Measurements from ENCODE around the gene DNAH6. TPM values are rescaled to one million over a fixed set of nuclear protein-coding genes. Genes with fewer than 3 reads are reported as not detected.

The DNAH6 gene
- total and polyA plus RNA-seq, 2 of the 8 experiments (the other 6 are each of a cell fraction or from before 2014, with no cell fraction given) = 0.06 to 0.43 TPM

GRCh38 chr2:84729224-84729623 lies 212.9 kb downstream of the DNAH6 start (continued):
- TF ChIP-seq KDM1A (IDR thresholded peaks at IDR 0.05; ENCODE audit: borderline replicate concordance, low read length) = no peak
- TF ChIP-seq RFX5 (IDR thresholded peaks at IDR 0.05; ENCODE audit: borderline replicate concordance, low read depth, low read length) = no peak
- TF ChIP-seq SP4 (IDR thresholded peaks at IDR 0.05; ENCODE audit: low read length) = no peak
- TF ChIP-seq BCL11A (IDR thresholded peaks at IDR 0.05; ENCODE audit: low read depth in 2 of 2, low read length in 2 of 2) = no peak
- TF ChIP-seq ASH2L (IDR thresholded peaks at IDR 0.05; ENCODE audit: low read length) = no peak
